Measurements from ENCODE around the gene CCDC200. TPM values are rescaled to one million over a fixed set of nuclear protein-coding genes. Genes with fewer than 3 reads are reported as not detected.

The CCDC200 gene
- total RNA-seq, result not detected in 2 replicates

DNA sequence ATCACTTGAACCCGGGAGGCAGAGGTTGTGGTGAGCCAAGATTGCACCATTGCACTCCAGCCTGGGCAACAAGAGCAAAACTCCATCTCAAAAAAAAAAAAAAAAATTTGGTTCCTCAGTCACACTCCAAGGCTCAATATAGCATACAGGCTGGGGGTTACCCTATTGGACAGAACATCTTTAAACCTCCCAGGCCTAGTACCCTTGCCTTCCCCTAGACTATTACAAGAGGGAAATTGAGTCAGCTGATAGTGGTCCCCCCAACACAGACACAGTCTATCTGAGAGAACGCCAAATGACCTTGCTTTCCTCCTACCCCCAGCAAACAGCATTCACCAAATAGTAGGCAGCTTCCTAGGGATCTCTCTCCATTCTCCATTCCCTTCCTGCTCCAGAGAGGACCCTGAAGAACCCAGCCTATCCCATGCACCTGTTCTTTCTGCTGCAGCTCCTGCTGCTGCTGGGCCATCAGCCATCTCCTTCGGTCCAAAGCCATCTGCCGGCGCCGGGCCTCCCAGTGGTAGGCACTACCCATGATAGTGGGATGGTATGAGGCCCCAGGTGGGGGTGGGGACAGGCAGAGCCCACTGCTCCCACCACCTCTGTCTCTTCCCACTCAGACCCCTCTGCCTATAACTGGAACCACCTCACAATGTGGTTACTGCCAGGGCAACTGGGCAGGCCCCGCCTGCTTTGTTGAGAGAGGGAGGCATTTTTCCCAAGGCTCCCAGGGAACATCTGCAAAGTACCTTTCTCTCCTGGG is at the start of gene CCDC200:
CCDC200 (minus strand) TSS at position 604 of the 763 bp plus-strand sequence; CDS start at position 535, 69 bp downstream.

DNA sequence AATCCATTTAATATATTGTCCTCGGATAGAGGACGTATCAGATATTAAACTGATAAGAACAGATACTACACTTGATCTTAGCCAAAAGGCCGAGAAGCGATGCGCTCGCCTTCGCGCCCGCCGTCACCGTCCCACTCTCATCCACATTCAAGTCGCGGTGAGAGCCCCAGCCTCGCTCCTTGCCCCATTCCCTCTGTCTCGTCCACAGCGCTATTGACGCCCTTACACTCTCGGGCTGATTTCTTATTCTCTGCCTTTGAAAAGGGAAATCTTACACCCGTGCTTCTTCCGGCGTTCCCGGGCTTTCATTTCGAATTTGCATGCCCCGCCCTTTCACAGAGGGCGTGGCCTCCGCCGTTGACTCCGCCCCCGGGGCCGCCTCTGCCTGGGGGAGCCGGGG is 5.5 kb upstream of the CCDC200 start, which contains the start of gene RNU2-1:
RNU2-1 (minus strand) TSS at position 101 of the 400 bp plus-strand sequence.

DNA sequence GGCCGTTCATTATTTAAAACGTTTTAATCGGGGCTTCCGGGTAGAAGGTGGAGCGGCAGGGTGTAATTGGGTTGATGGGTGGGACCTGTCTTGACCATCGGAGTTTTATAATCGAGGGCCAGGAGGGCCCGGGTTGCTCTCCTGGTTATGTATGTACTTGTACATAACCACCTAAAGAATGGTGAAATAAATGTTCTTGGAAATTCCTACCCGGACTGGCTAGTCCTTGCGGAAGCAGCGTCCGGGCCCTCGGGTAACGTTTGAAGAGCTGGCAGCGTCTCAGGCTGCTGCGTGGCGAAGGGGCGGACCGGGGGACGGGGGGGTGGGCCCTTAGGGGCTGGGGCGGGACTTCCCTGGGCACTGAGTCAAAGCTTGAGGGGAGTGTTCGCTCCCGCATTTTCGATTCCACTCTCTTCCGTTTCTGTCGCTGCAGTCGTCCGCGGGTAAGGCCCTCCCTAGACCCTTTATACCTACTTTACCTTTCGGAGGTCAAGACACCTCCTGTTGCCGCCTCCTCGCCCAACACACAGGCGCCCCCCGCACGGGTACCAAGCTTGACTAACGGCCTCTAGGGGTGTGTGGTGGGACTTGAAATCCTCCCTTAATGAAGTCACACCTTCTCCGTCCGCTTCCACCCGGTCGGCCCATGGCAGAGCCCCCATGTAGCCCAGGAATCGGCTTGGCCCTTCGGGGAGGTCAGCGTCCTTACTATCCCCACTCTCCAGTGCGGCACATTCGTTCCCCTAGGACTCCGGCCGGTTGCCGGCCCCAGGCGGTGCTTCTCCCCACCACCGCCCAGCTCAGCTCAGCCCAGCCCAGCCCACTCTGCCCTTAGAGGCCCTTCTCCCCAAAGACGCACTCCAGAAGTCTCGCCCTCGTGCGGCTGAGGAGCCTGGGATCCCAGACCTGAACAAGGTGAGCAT is 16.7 kb downstream of the CCDC200 start, which contains the start of gene TMEM106A:
TMEM106A (plus strand) TSS at position 396 of the 923 bp plus-strand sequence. CDS start 1,167 bp downstream, outside the sequence.

Other genes with a start within 250 kb of the CCDC200 start
- gene PTGES3L, start 248.5 kb downstream of the CCDC200 start, total RNA-seq, result 0.19 TPM in 1 of 2 replicates, not detected in the other
- 8.2 and 9.3 TPM in 2 replicates for gene RUNDC1, start 248.1 kb downstream of the CCDC200 start, total RNA-seq
- 2,008 and 2,439 TPM in 2 replicates for gene RPL27, start 230.2 kb downstream of the CCDC200 start, total RNA-seq
- gene IFI35, start 221.8 kb downstream of the CCDC200 start, total RNA-seq, result 9.9 and 16.0 TPM in 2 replicates
- gene VAT1, start 206.2 kb downstream of the CCDC200 start, total RNA-seq, result 116 and 173 TPM in 2 replicates
- 0.08 and 0.23 TPM in 2 replicates for gene RND2, start 203.4 kb downstream of the CCDC200 start, total RNA-seq
- 11.2 and 33.5 TPM in 2 replicates for gene BRCA1, start 103.3 kb downstream of the CCDC200 start, total RNA-seq
- gene NBR1, start 57.4 kb downstream of the CCDC200 start, total RNA-seq, result 52.2 and 64.7 TPM in 2 replicates
- gene TMEM106A, start 16.7 kb downstream of the CCDC200 start, total RNA-seq, result 1.5 and 1.6 TPM in 2 replicates
- gene RNU2-1, start 5.4 kb upstream of the CCDC200 start, total RNA-seq, result not detected in 2 replicates
- gene ARL4D, start 170.4 kb upstream of the CCDC200 start, total RNA-seq, result 28.1 and 34.0 TPM in 2 replicates

Measured in hair follicular keratinocyte (primary cell).